GM21390 (cell line): ENCODE results near the gene BMP2K.

ENCODE experiments used
- ATAC-seq: cut with Tn5 transposase; IDR thresholded peaks from one replicate; pipeline ENCODE4 v1.9.1; 2021; ENCODE audit not compliant: unreplicated experiment

The BMP2K gene

GRCh38 chr4:78763763-78764387 lies 12.3 kb upstream of the BMP2K start:
- no peak for ATAC-seq

GRCh38 chr4:78764498-78764961 lies 11.6 kb upstream of the BMP2K start:
- ATAC-seq: no peak

- ATAC-seq: no peak
These were observed 10.6 kb upstream of the BMP2K start for GRCh38 chr4:78765432-78766006.

- no peak for ATAC-seq
These were observed 10.1 kb upstream of the BMP2K start for GRCh38 chr4:78766026-78766425.

- ATAC-seq: peak; percentile 87
These were observed 9.5 kb upstream of the BMP2K start for GRCh38 chr4:78766650-78767049.

GRCh38 chr4:78767350-78767749 lies 8.8 kb upstream of the BMP2K start:
- peak; percentile 81 for ATAC-seq

- no peak for ATAC-seq
These were observed 7.5 kb upstream of the BMP2K start for GRCh38 chr4:78768452-78769180.

- no peak for ATAC-seq
These were observed 6.0 kb upstream of the BMP2K start for GRCh38 chr4:78770091-78770642.

- no peak for ATAC-seq
These were observed 3.5 kb upstream of the BMP2K start for GRCh38 chr4:78772526-78773091.

- ATAC-seq: no peak
These were observed 1.7 kb upstream of the BMP2K start for GRCh38 chr4:78774417-78774816.

GRCh38 chr4:78775303-78776078 lies 659 bp upstream of the BMP2K start:
- peak; percentile 52 for ATAC-seq

GRCh38 chr4:78776729-78777575 lies 802 bp downstream of the BMP2K start:
- peak; percentile 24 for ATAC-seq

- no peak for ATAC-seq
These were observed 1.4 kb downstream of the BMP2K start for GRCh38 chr4:78777576-78777940.

GRCh38 chr4:78778530-78778929 lies 2.4 kb downstream of the BMP2K start:
- ATAC-seq: no peak

GRCh38 chr4:78779280-78779679 lies 3.1 kb downstream of the BMP2K start:
- peak; percentile 15 for ATAC-seq

- no peak for ATAC-seq
These were observed 3.9 kb downstream of the BMP2K start for GRCh38 chr4:78780093-78780492.

- ATAC-seq: no peak
These were observed 5.0 kb downstream of the BMP2K start for GRCh38 chr4:78781139-78781538.

- no peak for ATAC-seq
These were observed 5.8 kb downstream of the BMP2K start for GRCh38 chr4:78781924-78782323.

- ATAC-seq: no peak
These were observed 8.2 kb downstream of the BMP2K start for GRCh38 chr4:78784236-78784865.
